H1 (cell line): ENCODE measurements around the gene NAPG. TPM values are rescaled to one million over a fixed set of nuclear protein-coding genes. Genes with fewer than 3 reads are reported as not detected.

ENCODE experiments used
- CTCF ChIA-PET: fragments of 300-600 bp; sonication (Branson Sonifier 250); formaldehyde crosslinking; loops from one replicate; lab custom pipeline; 2021; ENCODE audit not compliant: partially characterized antibody; lab: Charles Lee
- POLR2A ChIA-PET: fragments of 300-600 bp; sonication (Branson Sonifier 250); formaldehyde crosslinking; loops from one replicate; lab custom pipeline; 2021; ENCODE audit warnings: inconsistent platforms; ENCODE audit not compliant: partially characterized antibody; lab: Charles Lee
- DNase-seq, 2 experiments: peaks; one replicate each; pipeline versions ENCODE4 v3.0.0 to v3.0.0-alpha.2; 2010 to 2022; ENCODE audit warnings: low spot score in 2 of 2, low read depth in 1 of 2, mixed read lengths in 1 of 2
- FAIRE-seq: peaks from 2 replicates; lab custom pipeline; 2011; peaks lifted over from hg19 to GRCh38; lab: Jason Lieb, UNC
- H2AFZ ChIP-seq: 2 replicates; pipeline ENCODE4 v1.8.1; 2012; ENCODE audit warnings: low read length, inconsistent platforms
- H2AK5ac ChIP-seq: 2 replicates; pipeline ENCODE4 v1.6.1; 2013; ENCODE audit warnings: low read depth, low read length
- H2BK120ac ChIP-seq: replicated peaks from 2 replicates; pipeline ENCODE3; 2013; ENCODE audit warnings: low read depth, low read length, inconsistent platforms
- H2BK12ac ChIP-seq: 2 replicates; pipeline ENCODE4 v1.6.1; 2013; ENCODE audit warnings: low read depth, low read length
- H2BK15ac ChIP-seq: 2 replicates; pipeline ENCODE4 v1.6.1; 2013; ENCODE audit warnings: low read length
- H2BK20ac ChIP-seq: 2 replicates; pipeline ENCODE4 v1.6.1; 2013; ENCODE audit warnings: low read length
- H2BK5ac ChIP-seq: 2 replicates; pipeline ENCODE4 v1.6.1; 2013; ENCODE audit warnings: low read depth, low read length
- H3K14ac ChIP-seq: 2 replicates; pipeline ENCODE4 v1.6.1; 2013; ENCODE audit warnings: inconsistent platforms; ENCODE audit not compliant: insufficient read length
- H3K18ac ChIP-seq: 2 replicates; pipeline ENCODE4 v1.6.1; 2013; ENCODE audit warnings: low read length; ENCODE audit errors: extremely low read depth
- H3K23ac ChIP-seq: 2 replicates; pipeline ENCODE4 v1.6.1; 2013; ENCODE audit warnings: inconsistent platforms; ENCODE audit not compliant: insufficient read length
- H3K23me2 ChIP-seq: 2 replicates; pipeline ENCODE4 v1.6.1; 2013; ENCODE audit warnings: low read depth, low read length
- H3K27ac ChIP-seq: 2 replicates; pipeline ENCODE4 v1.6.1; 2011; ENCODE audit warnings: low read depth, low read length, inconsistent platforms
- H3K27me3 ChIP-seq, 4 experiments: replicated peaks in 1 of 4; 1 replicate in 1 of 4; 2 replicates in 3 of 4; pipeline versions ENCODE4 v1.6.1 to v1.8.1; 2011 to 2013; ENCODE audit warnings: low read length in 3 of 4, mild to moderate bottlenecking in 3 of 4, inconsistent platforms in 2 of 4, mixed read lengths in 2 of 4, moderate library complexity in 1 of 4; ENCODE audit not compliant: control insufficient read depth in 3 of 4, insufficient read depth in 3 of 4; ENCODE audit errors: extremely low read depth in 1 of 4
- H3K36me3 ChIP-seq, 4 experiments: 2 replicates each; pipeline versions ENCODE4 v1.6.1 to v1.8.1; 2011 to 2013; ENCODE audit warnings: mild to moderate bottlenecking in 4 of 4, low read length in 3 of 4, moderate library complexity in 2 of 4, control low read depth in 1 of 4, inconsistent platforms in 1 of 4; ENCODE audit not compliant: insufficient read depth in 4 of 4, control insufficient read depth in 2 of 4
- H3K4ac ChIP-seq: replicated peaks from 2 replicates; pipeline ENCODE3; 2013; ENCODE audit warnings: low read length, low read depth, mixed read lengths, inconsistent platforms; ENCODE audit not compliant: insufficient read length
- H3K4me1 ChIP-seq, 4 experiments: replicated peaks in 1 of 4; 1 replicate in 1 of 4; 2 replicates in 3 of 4; pipeline versions ENCODE4 v1.6.1 to v1.8.1; 2011 to 2013; ENCODE audit warnings: low read length in 3 of 4, inconsistent platforms in 2 of 4, mixed read lengths in 1 of 4; ENCODE audit not compliant: insufficient read depth in 4 of 4, control insufficient read depth in 3 of 4
- H3K4me2 ChIP-seq, 2 experiments: 2 replicates each; pipeline versions ENCODE4 v1.6.1 to v1.8.1; 2011 to 2013; ENCODE audit warnings: low read depth in 2 of 2, low read length in 2 of 2, control low read depth in 1 of 2, inconsistent platforms in 1 of 2, mild to moderate bottlenecking in 1 of 2; ENCODE audit not compliant: insufficient read depth in 1 of 2
- H3K4me3 ChIP-seq, 4 experiments: fragments of 200-600, 300-600 bp in 1 of 4; sonication (generic), shearing (Covaris generic), sonication (Bioruptor Twin) in 1 of 4; 2 replicates each; pipeline versions ENCODE4 v1.5.1 to v1.8.1; 2011 to 2016; ENCODE audit warnings: low read length in 4 of 4, low read depth in 3 of 4, control low read depth in 2 of 4, inconsistent platforms in 2 of 4, mild to moderate bottlenecking in 2 of 4, mixed read lengths in 1 of 4, moderate library complexity in 1 of 4; ENCODE audit not compliant: insufficient read depth in 2 of 4; ENCODE audit errors: extremely low read depth in 1 of 4
- H3K56ac ChIP-seq: replicated peaks from 2 replicates; pipeline ENCODE3; 2013; ENCODE audit warnings: low read depth, mild to moderate bottlenecking, mixed read lengths, low read length, inconsistent platforms; ENCODE audit not compliant: insufficient read length
- H3K79me1 ChIP-seq: 2 replicates; pipeline ENCODE4 v1.6.1; 2013; ENCODE audit warnings: low read depth, low read length, control low read depth
- H3K79me2 ChIP-seq, 2 experiments: 2 replicates each; pipeline versions ENCODE4 v1.6.1 to v1.8.1; 2012 to 2013; ENCODE audit warnings: low read length in 2 of 2, mild to moderate bottlenecking in 2 of 2, inconsistent platforms in 1 of 2; ENCODE audit not compliant: insufficient read depth in 2 of 2, control insufficient read depth in 1 of 2
- H3K9ac ChIP-seq, 4 experiments: replicated peaks in 1 of 4; 1 replicate in 1 of 4; 2 replicates in 3 of 4; pipeline versions ENCODE4 v1.6.1 to v1.8.1; 2011 to 2013; ENCODE audit warnings: low read depth in 3 of 4, low read length in 3 of 4, control low read depth in 2 of 4, mild to moderate bottlenecking in 2 of 4, moderate library complexity in 2 of 4, inconsistent platforms in 1 of 4; ENCODE audit errors: extremely low read depth in 1 of 4
- H3K9me3 ChIP-seq, 2 experiments: 2 replicates each; pipeline versions ENCODE4 v1.6.1 to v1.8.1; 2012 to 2013; ENCODE audit warnings: mild to moderate bottlenecking in 2 of 2, moderate library complexity in 2 of 2, control low read depth in 1 of 2, inconsistent platforms in 1 of 2, low read depth in 1 of 2, low read length in 1 of 2, mixed read lengths in 1 of 2; ENCODE audit not compliant: insufficient read depth in 2 of 2
- H4K20me1 ChIP-seq, 2 experiments: replicated peaks in 1 of 2; 2 replicates each; pipeline versions ENCODE3 to v1.8.1; 2011 to 2013; ENCODE audit warnings: inconsistent platforms in 2 of 2, low read length in 2 of 2, mild to moderate bottlenecking in 1 of 2; ENCODE audit not compliant: insufficient read depth in 2 of 2, control insufficient read depth in 1 of 2
- H4K5ac ChIP-seq: 2 replicates; pipeline ENCODE4 v1.6.1; 2013; ENCODE audit warnings: low read length, low read depth, mixed read lengths, inconsistent platforms; ENCODE audit not compliant: insufficient read length
- H4K8ac ChIP-seq: 2 replicates; pipeline ENCODE4 v1.8.0; 2013; ENCODE audit warnings: mild to moderate bottlenecking, moderate library complexity, low read length, inconsistent platforms; ENCODE audit not compliant: insufficient read depth; ENCODE audit errors: extremely low read depth
- H4K91ac ChIP-seq: replicated peaks from 2 replicates; pipeline ENCODE3; 2013; ENCODE audit warnings: low read length, mixed read lengths, inconsistent platforms; ENCODE audit not compliant: insufficient read length
- ASH2L ChIP-seq: fragments of 200-600, 300-600 bp; sonication (generic); IDR thresholded peaks from one replicate; pipeline ENCODE4 v1.7.1; 2017; ENCODE audit warnings: low read length
- ATF3 ChIP-seq: IDR thresholded peaks from 2 replicates; pipeline ENCODE4 v1.6.1; 2011; ENCODE audit warnings: low read depth, mild to moderate bottlenecking, low read length; ENCODE audit not compliant: insufficient read depth
- BACH1 ChIP-seq: IDR thresholded peaks from 2 replicates; pipeline ENCODE4 v1.6.1; 2012; ENCODE audit warnings: low read length, improper control_type of control experiment
- CREB1 ChIP-seq: IDR thresholded peaks from 2 replicates; pipeline ENCODE4 v1.6.1; 2012; ENCODE audit warnings: inconsistent platforms
- EP300 ChIP-seq, 2 experiments: IDR thresholded peaks; 1 replicate in 1 of 2; 2 replicates in 1 of 2; pipeline ENCODE4 v1.6.1; 2011 to 2012; ENCODE audit warnings: low read depth in 2 of 2, low read length in 2 of 2, mild to moderate bottlenecking in 2 of 2, borderline replicate concordance in 1 of 2, inconsistent platforms in 1 of 2, moderate library complexity in 1 of 2
- GABPA ChIP-seq: IDR thresholded peaks from 2 replicates; pipeline ENCODE4 v1.6.1; 2011; ENCODE audit warnings: mild to moderate bottlenecking, low read length, moderate library complexity, borderline replicate concordance; ENCODE audit not compliant: insufficient read depth
- PHF8 ChIP-seq: fragments of 200-600 bp; sonication (generic); conservative IDR thresholded peaks from 2 replicates; pipeline ENCODE4 v1.7.1; 2012; ENCODE audit warnings: low read depth, mild to moderate bottlenecking, inconsistent platforms, low read length, moderate library complexity
- RAD21 ChIP-seq, 2 experiments: IDR thresholded peaks in 1 of 2; conservative IDR thresholded peaks in 1 of 2; 2 replicates each; pipeline ENCODE4 v1.6.1; 2011; ENCODE audit warnings: low read depth in 2 of 2, low read length in 2 of 2, improper control_type of control experiment in 1 of 2, inconsistent platforms in 1 of 2, mild to moderate bottlenecking in 1 of 2, moderate library complexity in 1 of 2
- RBBP5 ChIP-seq: IDR thresholded peaks from 2 replicates; pipeline ENCODE4 v1.7.1; 2012; ENCODE audit warnings: low read depth, mild to moderate bottlenecking, inconsistent platforms, low read length, moderate library complexity, borderline replicate concordance
- RXRA ChIP-seq: IDR thresholded peaks from 2 replicates; pipeline ENCODE4 v1.6.1; 2011; ENCODE audit warnings: low read depth, mild to moderate bottlenecking, low read length, moderate library complexity; ENCODE audit not compliant: insufficient read depth
- SIN3A ChIP-seq, 2 experiments: IDR thresholded peaks in 1 of 2; conservative IDR thresholded peaks in 1 of 2; 2 replicates each; pipeline ENCODE4 v1.6.1; 2011 to 2012; ENCODE audit warnings: low read length in 2 of 2, improper control_type of control experiment in 1 of 2, low read depth in 1 of 2, mild to moderate bottlenecking in 1 of 2
- SP2 ChIP-seq: IDR thresholded peaks from 2 replicates; pipeline ENCODE4 v1.6.1; 2012; ENCODE audit warnings: mild to moderate bottlenecking, low read length, inconsistent platforms
- TAF7 ChIP-seq: optimal IDR thresholded peaks from 2 replicates; pipeline ENCODE3; 2011; ENCODE audit warnings: low read depth, mild to moderate bottlenecking, inconsistent platforms, low read length, moderate library complexity, borderline replicate concordance
- YY1 ChIP-seq: IDR thresholded peaks from 2 replicates; pipeline ENCODE4 v1.6.1; 2011; ENCODE audit warnings: low read depth, mild to moderate bottlenecking, low read length
- WGBS, 2 experiments: shearing (Covaris generic) in 1 of 2; methylation state at CpG; one replicate each; pipeline versions ENCODE4 v1.1.6 to v1.1.7; 2013 to 2015; ENCODE audit warnings: low lambda C conversion rate in 2 of 2, mixed read lengths in 2 of 2, inconsistent platforms in 1 of 2, low coverage in 1 of 2, missing lambda C conversion rate in 1 of 2; ENCODE audit not compliant: insufficient replicate concordance in 2 of 2, insufficient coverage in 1 of 2, insufficient read length in 1 of 2; ENCODE audit errors: extremely low coverage in 1 of 2, missing lambda C conversion rate in 1 of 2; 5-methylcytosine and 5-hydroxymethylcytosine counted together
- polyA plus RNA-seq, 7 experiments: library from polyadenylated mRNA; depleted of rRNA in 3 of 7; stranded (reverse) in 5 of 7; unstranded in 2 of 7; fragments of >200 nt in 5 of 7; fragments of 200-250 nt in 2 of 7; gene quantifications; 1 replicate in 5 of 7; 2 replicates in 1 of 7; 4 replicates in 1 of 7; pipeline versions ENCODE4 v1.2.1 to v1.2.3, GENCODE V29; 2011 to 2013; ENCODE audit warnings: missing spikeins in 2 of 7, mixed read lengths in 2 of 7
- total RNA-seq: library from RNA; stranded (reverse); fragmentation: NEBNext Ultra II Directional; extraction: Animal tissue kit (Norgen Biotek cat#: 25700); gene quantifications from 2 replicates; pipeline ENCODE4 v1.2.1, GENCODE V29; 2021

Gene NAPG
- total and polyA plus RNA-seq, 2 of the 8 experiments (the other 6 are each of a cell fraction or from before 2014, with no cell fraction given), result 8.0 to 23.5 TPM

- no peak overlapping the region for H4K8ac ChIP-seq
- 91% methylated on average over 1 of the region's 1 CpG; no CpG with 5 or more reads in 1 of the 2 experiments for WGBS, 2 experiments
- no peaks in the 10 kb centered on the region for H3K79me1 ChIP-seq
- H2BK120ac ChIP-seq, result no peak overlapping the region
- no peak overlapping the region for H2BK5ac ChIP-seq
- no peak overlapping the region for H3K56ac ChIP-seq
- ChIA-PET POLR2A (no interaction called here), CTCF (no interaction called here)
- no peaks in the 10 kb centered on the region for H3K4me1 ChIP-seq
- no peak overlapping the region for H3K14ac ChIP-seq
- no peak overlapping the region for H2AFZ ChIP-seq
- H3K27me3 ChIP-seq, result no peaks in the 10 kb centered on the region
- no peak overlapping the region for H3K4me2 ChIP-seq
- H3K36me3 ChIP-seq, result peaks cover 0 to 3% (median 0%) of the 10 kb centered on the region in 4 experiments; a peak in 1 of 8 replicates
- no peak overlapping the region for H2BK20ac ChIP-seq
- peaks cover 15 to 27% of the 10 kb centered on the region in 2 experiments for H3K9me3 ChIP-seq
- H3K9ac ChIP-seq, result no peak overlapping the region
- no peak overlapping the region for H2AK5ac ChIP-seq
- DNase-seq (no peak), FAIRE-seq (no peak)
- no peaks in the 10 kb centered on the region for H3K79me2 ChIP-seq
- H4K20me1 ChIP-seq, result no peaks in the 10 kb centered on the region
- no peak overlapping the region for H4K5ac ChIP-seq
- H3K23me2 ChIP-seq, result no peaks in the 10 kb centered on the region
- no peak overlapping the region for H3K4ac ChIP-seq
- H2BK15ac ChIP-seq, result no peak overlapping the region
- no peak overlapping the region for H2BK12ac ChIP-seq
- no peak overlapping the region for H3K4me3 ChIP-seq
- no peak overlapping the region for H3K18ac ChIP-seq
- no peak overlapping the region for H4K91ac ChIP-seq
- H3K23ac ChIP-seq, result no peak overlapping the region
- H3K27ac ChIP-seq, result no peak overlapping the region
- TF ChIP-seq SIN3A (conservative IDR thresholded peaks at IDR 0.05 in 1 of 2, IDR thresholded peaks at IDR 0.05 in 1 of 2; ENCODE audit: low read depth in 1 of 2, low read length in 2 of 2) (no peak), ATF3 (no peak), SP2 (no peak), GABPA (no peak), TAF7 (no peak), RAD21 (IDR thresholded peaks at IDR 0.05 in 1 of 2, conservative IDR thresholded peaks at IDR 0.05 in 1 of 2; ENCODE audit: low read depth in 2 of 2, low read length in 2 of 2) (no peak), YY1 (no peak), RBBP5 (no peak), CREB1 (no peak), PHF8 (no peak), BACH1 (no peak), RXRA (no peak), ASH2L (no peak), EP300 (IDR thresholded peaks at IDR 0.05; ENCODE audit: borderline replicate concordance in 1 of 2, low read depth in 2 of 2, low read length in 2 of 2) (no peak)
Observed at GRCh38 chr18:10504723-10505122, 21.1 kb upstream of the NAPG start.
